Ectodermal cell (in vitro differentiated cells): Measurements from ENCODE around the gene TCEAL2.
"Not testable (repeated sequence)": the region's sequence is repeated elsewhere in the genome, so short reads cannot be mapped to it uniquely, and the experiment has no call there.

Source experiments
- H3K27ac ChIP-seq: 2 replicates; pipeline ENCODE4 v1.7.0; 2013; ENCODE audit warnings: mild to moderate bottlenecking, low read depth, low read length; ENCODE audit not compliant: insufficient read depth, poor library complexity, severe bottlenecking
- H3K27me3 ChIP-seq: 2 replicates; pipeline ENCODE4 v1.7.0; 2013; ENCODE audit warnings: mild to moderate bottlenecking, low read length; ENCODE audit not compliant: insufficient read depth, control insufficient read depth, poor library complexity, severe bottlenecking
- H3K36me3 ChIP-seq: one replicate; pipeline ENCODE4 v1.7.0; 2013; ENCODE audit warnings: low read length; ENCODE audit not compliant: control insufficient read depth, insufficient read depth
- H3K4me1 ChIP-seq: one replicate; pipeline ENCODE4 v1.7.0; 2013; ENCODE audit warnings: low read length; ENCODE audit not compliant: control insufficient read depth, insufficient read depth
- H3K4me3 ChIP-seq: 2 replicates; pipeline ENCODE4 v1.7.0; 2013; ENCODE audit warnings: low read depth, low read length, control low read depth; ENCODE audit not compliant: insufficient read depth
- H3K9me3 ChIP-seq: 2 replicates; pipeline ENCODE4 v1.7.0; 2013; ENCODE audit warnings: mild to moderate bottlenecking, low read length, moderate library complexity; ENCODE audit not compliant: control insufficient read depth
- WGBS, 2 experiments: methylation state at CpG; one replicate each; pipeline ENCODE4 v1.1.7; 2013; ENCODE audit warnings: missing lambda C conversion rate in 2 of 2; 5-methylcytosine and 5-hydroxymethylcytosine counted together

TCEAL2 gene

GRCh38 chrX:102140876-102141275, 15.4 kb downstream of the TCEAL2 start:
- 88 to 91% methylated on average over 12 to 15 of the region's 16 CpGs for WGBS, 2 experiments
- H3K27ac ChIP-seq, H3K9me3 ChIP-seq, H3K27me3 ChIP-seq, H3K36me3 ChIP-seq, H3K4me3 ChIP-seq, H3K4me1 ChIP-seq: not testable (repeated sequence)

GRCh38 chrX:102141631-102142030, 16.2 kb downstream of the TCEAL2 start:
- WGBS, 2 experiments: 91 to 96% methylated on average over 19 of the region's 19 CpGs
- H3K9me3 ChIP-seq, H3K4me1 ChIP-seq, H3K36me3 ChIP-seq, H3K27ac ChIP-seq, H3K27me3 ChIP-seq, H3K4me3 ChIP-seq: not testable (repeated sequence)

- not testable (repeated sequence) for H3K4me3 ChIP-seq, H3K36me3 ChIP-seq, H3K27ac ChIP-seq, H3K27me3 ChIP-seq, H3K4me1 ChIP-seq, H3K9me3 ChIP-seq
- 96% methylated on average over 16 to 20 of the region's 31 CpGs for WGBS, 2 experiments
Measured at GRCh38 chrX:102142274-102142673, 16.8 kb downstream of the TCEAL2 start, which contains the start of gene TCEAL6. Gene TCEAL6, minus strand, starts transcription at chrX:102142481.

GRCh38 chrX:102154218-102154860, 28.9 kb downstream of the TCEAL2 start:
- Histone ChIP-seq H3K27me3 (peaks cover 10% of the 10 kb centered on the region), H3K4me1 (no peaks in the 10 kb centered on the region), H3K4me3 (no peak overlapping the region), H3K36me3 (no peaks in the 10 kb centered on the region), H3K27ac (no peak overlapping the region), H3K9me3 (no peaks in the 10 kb centered on the region)
- 20 to 24% methylated on average over 11 of the region's 11 CpGs for WGBS, 2 experiments

GRCh38 chrX:102154900-102155805, 29.7 kb downstream of the TCEAL2 start:
- peak overlapping the region; percentile 28 for H3K4me3 ChIP-seq
- no peak overlapping the region for H3K27ac ChIP-seq
- peaks cover 10% of the 10 kb centered on the region for H3K27me3 ChIP-seq
- 29 to 40% methylated on average over 26 to 32 of the region's 32 CpGs for WGBS, 2 experiments
- no peaks in the 10 kb centered on the region for H3K4me1 ChIP-seq
- H3K36me3 ChIP-seq: no peaks in the 10 kb centered on the region
- H3K9me3 ChIP-seq: no peaks in the 10 kb centered on the region

GRCh38 chrX:102155806-102156179, 30.3 kb downstream of the TCEAL2 start, which contains the start of gene BEX5:
Gene BEX5, minus strand, starts transcription at chrX:102155977. Its CDS starts 1,712 bp downstream, at chrX:102154265.
- H3K9me3 ChIP-seq: no peaks in the 10 kb centered on the region
- peak within 1 kb of the TSS; percentile 28 for H3K4me3 ChIP-seq
- 21% methylated on average over 12 to 15 of the region's 15 CpGs for WGBS, 2 experiments
- H3K4me1 ChIP-seq: no peaks in the 10 kb centered on the region
- H3K36me3 ChIP-seq: no peaks in the 10 kb centered on the region
- H3K27me3 ChIP-seq: peaks cover 10% of the 10 kb centered on the region
- no peak within 1 kb of the TSS for H3K27ac ChIP-seq
